Prostate gland (tissue), 2 donors: ENCODE results near the gene RPL18. TPM values are rescaled to one million over a fixed set of nuclear protein-coding genes. Genes with fewer than 3 reads are reported as not detected.
"Not testable (repeated sequence)": the region's sequence is repeated elsewhere in the genome, so short reads cannot be mapped to it uniquely, and the experiment has no call there.

ENCODE experiments used
- DNase-seq: peaks from one replicate; pipeline ENCODE4 v3.0.0-alpha.2; 2019; ENCODE audit warnings: low spot score
- H3K27ac ChIP-seq, 2 donors: fragments of 200-600 bp; sonication (generic); 2 replicates each; pipeline ENCODE4 v1.5.1; 2017 to 2019
- H3K27me3 ChIP-seq: fragments of 200-600 bp; sonication (generic); replicated peaks from 2 replicates; pipeline ENCODE4 v1.5.1; 2019; ENCODE audit not compliant: insufficient read depth
- H3K36me3 ChIP-seq, 2 donors: fragments of 200-600 bp; sonication (generic); 1 replicate in 1 of 2; 2 replicates in 1 of 2; pipeline versions ENCODE4 v1.5.1 to v1.8.1; 2017 to 2019
- H3K4me1 ChIP-seq: fragments of 200-600 bp; sonication (generic); replicated peaks from 2 replicates; pipeline ENCODE4 v1.5.1; 2019
- H3K4me3 ChIP-seq, 2 donors: fragments of 200-600 bp; sonication (generic); 2 replicates each; pipeline ENCODE4 v1.5.1; 2017 to 2019
- H3K9me3 ChIP-seq: fragments of 200-600 bp; sonication (generic); 2 replicates; pipeline ENCODE4 v1.5.1; 2017
- CTCF ChIP-seq, 4 experiments: fragments of 200-600 bp in 2 of 4; fragments of 450-650 bp in 2 of 4; sonication (generic) in 2 of 4; IDR thresholded peaks; 1 replicate in 3 of 4; 2 replicates in 1 of 4; pipeline ENCODE4 v1.5.1; 2016 to 2019; ENCODE audit warnings: antibody characterized with exemption in 4 of 4, mild to moderate bottlenecking in 2 of 4, moderate library complexity in 2 of 4
- POLR2A ChIP-seq: fragments of 450-650 bp; IDR thresholded peaks from one replicate; pipeline ENCODE4 v1.6.1; 2016; ENCODE audit warnings: antibody characterized with exemption, mild to moderate bottlenecking
- POLR2AphosphoS5 ChIP-seq: sonication (generic); formaldehyde crosslinking; IDR thresholded peaks from one replicate; pipeline ENCODE4 v1.6.1; 2017; ENCODE audit warnings: antibody characterized with exemption
- WGBS: methylation state at CpG from one replicate; pipeline ENCODE4 v1.1.5; 2018; 5-methylcytosine and 5-hydroxymethylcytosine counted together
- intact Hi-C: fragments of 100-400 bp; cut with DNase I; formaldehyde crosslinking; loops from one replicate; pipeline ENCODE4 v1.14.2; 2022
- total RNA-seq, 2 donors: library from RNA; depleted of rRNA; stranded (reverse); fragments of >200 nt; gene quantifications; one replicate each; pipeline ENCODE4 v1.1.0, GENCODE V29; 2016

Gene RPL18
- total RNA-seq, 2 donors from 2014 or later, result 2,096 to 3,914 TPM

DNA sequence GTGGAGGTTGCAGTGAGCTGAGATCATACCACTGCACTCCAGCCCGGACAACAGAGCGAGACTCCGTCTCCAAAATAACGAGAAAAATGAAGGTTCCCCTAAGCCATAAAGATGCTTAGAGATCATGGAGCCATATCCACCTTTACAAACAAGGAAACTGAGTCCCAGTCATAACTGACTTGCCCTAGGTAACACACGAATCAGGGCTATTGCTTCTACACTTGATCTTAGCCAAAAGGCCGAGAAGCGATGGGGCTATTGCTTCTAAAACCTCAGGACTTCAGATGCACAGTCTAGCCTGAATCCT is 15.0 kb upstream of the RPL18 start:
- intact Hi-C loops, result no loop called here
- H3K27me3 ChIP-seq, result no peaks in the 10 kb centered on the region
- WGBS, result 36% methylated on average over 7 of the region's 7 CpGs
- H3K36me3 ChIP-seq, result no peaks in the 10 kb centered on the region
- no peaks in the 10 kb centered on the region for H3K9me3 ChIP-seq
- peak overlapping the region in 1 of 2 donors; percentile 72 for H3K4me3 ChIP-seq
- DNase-seq, result no peak
- TF ChIP-seq POLR2A (no peak), POLR2AphosphoS5 (no peak), CTCF (IDR thresholded peaks at IDR 0.05) (no peak)
- H3K4me1 ChIP-seq, result peaks cover 15% of the 10 kb centered on the region
- peak overlapping the region; percentile 98 to 99 for H3K27ac ChIP-seq

DNA sequence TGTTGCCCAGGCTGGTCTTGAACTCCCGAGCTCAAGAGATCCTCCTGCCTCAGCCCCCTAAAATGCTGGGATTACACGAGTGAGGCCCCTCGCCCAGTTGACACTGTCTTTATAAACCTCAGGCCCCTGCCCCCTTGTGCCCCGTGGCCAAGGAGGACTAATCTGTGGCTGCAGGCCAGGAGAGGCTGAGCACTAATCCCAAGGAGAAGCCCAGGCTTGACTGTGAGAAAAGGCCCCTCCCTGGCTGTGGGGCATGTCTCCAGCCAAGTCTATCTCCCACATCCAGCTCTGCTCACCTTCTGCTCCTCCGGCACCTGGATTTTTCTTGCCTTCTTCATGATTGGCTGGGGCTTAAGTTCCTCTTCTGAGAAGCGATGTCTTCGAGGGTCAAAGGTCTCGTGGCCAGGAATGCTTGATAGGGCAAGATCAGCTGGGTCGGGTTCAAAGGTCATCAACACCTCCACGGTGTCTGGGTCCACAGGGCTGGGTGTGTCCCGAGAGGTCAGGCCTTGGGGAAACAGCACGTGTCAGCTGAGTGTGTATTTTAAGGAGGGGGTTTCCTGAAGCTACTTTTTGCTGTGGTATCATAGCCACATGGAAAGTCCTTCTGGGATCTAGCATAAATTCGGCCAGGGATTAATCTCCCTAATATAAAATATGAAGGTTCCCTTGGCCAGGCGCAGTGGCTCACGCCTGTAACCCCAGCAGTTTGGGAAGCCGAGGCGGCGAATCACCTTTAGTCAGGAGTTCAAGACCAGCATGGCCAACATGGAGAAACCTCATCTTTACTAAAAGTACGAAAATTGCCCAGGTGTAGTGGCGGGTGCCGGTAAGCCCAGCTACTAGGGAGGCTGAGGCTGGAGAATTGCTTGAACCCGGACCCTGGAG is 14.4 kb upstream of the RPL18 start:
- no peak overlapping the region for H3K4me3 ChIP-seq
- no peak for DNase-seq
- peaks cover 15% of the 10 kb centered on the region for H3K4me1 ChIP-seq

DNA sequence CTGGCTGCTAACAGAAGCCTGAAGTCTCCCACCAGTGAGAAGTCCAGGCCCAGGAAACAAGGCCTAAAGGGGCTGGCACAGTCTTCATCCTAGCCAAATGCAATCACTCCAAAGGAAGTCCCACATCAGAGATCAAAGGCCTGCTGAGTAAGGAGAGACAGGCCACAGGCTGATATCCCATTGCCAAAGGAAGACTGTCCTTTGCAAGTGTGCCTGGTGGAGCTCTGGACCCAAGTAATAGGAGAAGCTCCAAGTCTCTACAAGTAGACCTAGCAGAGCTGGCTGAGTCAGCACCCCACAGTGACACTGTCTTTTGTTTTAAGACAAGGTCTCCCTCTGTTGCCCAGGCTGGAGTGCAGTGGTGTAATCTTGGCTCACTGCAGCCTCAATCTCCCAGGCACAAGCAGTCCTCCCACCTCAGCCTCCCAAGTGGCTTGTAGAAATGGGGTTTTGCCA is 13.7 kb upstream of the RPL18 start:
- Histone ChIP-seq H3K4me1 (peaks cover 15% of the 10 kb centered on the region), H3K36me3 (no peaks in the 10 kb centered on the region), H3K4me3 (no peak overlapping the region), H3K27ac (peak overlapping the region; percentile 98 to 99), H3K9me3 (no peaks in the 10 kb centered on the region), H3K27me3 (no peaks in the 10 kb centered on the region)
- no peak for TF ChIP-seq POLR2A
- TF ChIP-seq CTCF (IDR thresholded peaks at IDR 0.05), result no peak
- TF ChIP-seq POLR2AphosphoS5, result no peak
- no peak for DNase-seq
- intact Hi-C loops, result no loop called here

More for the DNA sequence above, 14.4 kb upstream of the RPL18 start:
- no peaks in the 10 kb centered on the region for H3K27me3 ChIP-seq
- intact Hi-C loops, result no loop called here
- H3K27ac ChIP-seq, result peak overlapping the region; percentile 98 to 99
- WGBS, result 59% methylated on average over 22 of the region's 22 CpGs
- no peaks in the 10 kb centered on the region for H3K36me3 ChIP-seq
- no peak for TF ChIP-seq POLR2AphosphoS5
- no peak for TF ChIP-seq POLR2A
- no peak for TF ChIP-seq CTCF (IDR thresholded peaks at IDR 0.05)
- no peaks in the 10 kb centered on the region for H3K9me3 ChIP-seq

DNA sequence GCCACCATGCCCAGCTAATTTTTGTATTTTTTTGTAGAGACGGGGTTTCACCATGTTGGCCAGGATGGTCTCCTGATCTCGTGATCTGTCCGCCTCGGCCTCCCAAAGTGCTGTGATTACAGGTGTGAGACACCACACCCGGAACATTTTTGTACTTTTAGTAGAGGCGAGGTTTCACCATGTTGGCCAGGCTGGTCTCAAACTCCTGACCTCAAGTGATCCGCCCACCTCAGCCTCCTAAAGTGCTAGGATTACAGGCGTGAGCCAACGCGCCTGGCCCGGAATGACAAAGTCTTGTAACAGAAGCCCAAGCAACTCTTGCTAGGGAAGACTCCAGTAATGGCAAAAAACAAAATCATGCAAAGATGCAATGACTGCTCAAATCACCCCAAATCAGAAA is 13.3 kb upstream of the RPL18 start:
- DNase-seq, H3K9me3 ChIP-seq, intact Hi-C loops, H3K4me3 ChIP-seq, H3K36me3 ChIP-seq, H3K27me3 ChIP-seq: not testable (repeated sequence)
- 80% methylated on average over 11 of the region's 11 CpGs for WGBS
- Histone ChIP-seq H3K27ac (peak overlapping the region in 1 of 2 donors; percentile 98), H3K4me1 (peaks cover 15% of the 10 kb centered on the region)

DNA sequence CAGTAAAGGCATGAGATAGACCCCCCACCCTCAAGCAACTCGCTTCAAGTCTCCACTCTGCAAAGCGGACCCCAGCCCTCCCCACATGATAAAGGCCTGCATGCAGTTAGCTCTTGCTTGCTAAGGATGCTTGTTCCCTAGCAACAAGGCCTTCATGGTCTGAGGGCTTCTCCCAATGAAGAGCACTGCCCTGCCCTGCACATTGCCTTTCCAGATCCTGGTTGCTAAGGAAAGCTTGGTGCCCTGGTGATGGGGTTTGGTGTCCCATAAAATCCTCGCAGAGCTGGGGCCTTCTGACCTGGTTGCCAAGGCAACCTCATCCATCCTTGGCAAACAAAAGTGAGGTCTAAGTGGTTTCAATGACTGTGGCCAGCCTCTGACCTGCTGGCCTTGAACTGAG is 12.2 kb upstream of the RPL18 start:
- DNase-seq, result no peak
- WGBS, result 64% methylated on average over 3 of the region's 3 CpGs

More for the DNA sequence above, 12.2 kb upstream of the RPL18 start:
- Histone ChIP-seq H3K4me1 (peaks cover 15% of the 10 kb centered on the region), H3K9me3 (no peaks in the 10 kb centered on the region), H3K4me3 (no peak overlapping the region), H3K27me3 (no peaks in the 10 kb centered on the region), H3K36me3 (no peaks in the 10 kb centered on the region), H3K27ac (peak overlapping the region; percentile 58 to 63)
- intact Hi-C loops, result no loop called here
- TF ChIP-seq POLR2A, result no peak
- TF ChIP-seq POLR2AphosphoS5, result no peak
- TF ChIP-seq CTCF (IDR thresholded peaks at IDR 0.05), result no peak
